ENCODE measurements around the gene MCTP1.

The MCTP1 gene

GRCh38 chr5:94788527-94788926 lies 496.4 kb downstream of the MCTP1 start:
- FAIRE-seq, result no peak
- no peak for TF ChIP-seq TAF1 (IDR thresholded peaks at IDR 0.05; ENCODE audit: borderline replicate concordance, low read depth, low read length)
- no peak for TF ChIP-seq POLR2AphosphoS5 (IDR thresholded peaks at IDR 0.05; ENCODE audit: low read depth, low read length)
- no peak for TF ChIP-seq POLR2A (IDR thresholded peaks at IDR 0.05; ENCODE audit: low read depth, low read length)
- DNase-seq (ENCODE audit: insufficient read length), result no peak

- DNase-seq (ENCODE audit: insufficient read length), result no peak
- TF ChIP-seq TAF1 (IDR thresholded peaks at IDR 0.05; ENCODE audit: borderline replicate concordance, low read depth, low read length) (no peak), POLR2A (IDR thresholded peaks at IDR 0.05; ENCODE audit: low read depth, low read length) (no peak), POLR2AphosphoS5 (IDR thresholded peaks at IDR 0.05; ENCODE audit: low read depth, low read length) (no peak)
- FAIRE-seq, result no peak
These were observed 500.1 kb downstream of the MCTP1 start for GRCh38 chr5:94784536-94785505.

GRCh38 chr5:94782383-94782782 lies 502.5 kb downstream of the MCTP1 start:
- no peak for TF ChIP-seq POLR2AphosphoS5 (IDR thresholded peaks at IDR 0.05; ENCODE audit: low read depth, low read length)
- no peak for FAIRE-seq
- DNase-seq (ENCODE audit: insufficient read length), result no peak

- DNase-seq (ENCODE audit: insufficient read length), result no peak
- no peak for FAIRE-seq
- TF ChIP-seq POLR2A (IDR thresholded peaks at IDR 0.05; ENCODE audit: low read depth, low read length), result no peak
- TF ChIP-seq POLR2AphosphoS5 (IDR thresholded peaks at IDR 0.05; ENCODE audit: low read depth, low read length), result no peak
- no peak for TF ChIP-seq TAF1 (IDR thresholded peaks at IDR 0.05; ENCODE audit: borderline replicate concordance, low read depth, low read length)
These were observed 505.2 kb downstream of the MCTP1 start for GRCh38 chr5:94779684-94780083.

- TF ChIP-seq TAF1 (IDR thresholded peaks at IDR 0.05; ENCODE audit: borderline replicate concordance, low read depth, low read length) (no peak), POLR2AphosphoS5 (IDR thresholded peaks at IDR 0.05; ENCODE audit: low read depth, low read length) (no peak), POLR2A (IDR thresholded peaks at IDR 0.05; ENCODE audit: low read depth, low read length) (no peak)
- no peak for DNase-seq (ENCODE audit: insufficient read length)
- no peak for FAIRE-seq
These were observed 506.2 kb downstream of the MCTP1 start for GRCh38 chr5:94778732-94779131.

- DNase-seq (ENCODE audit: insufficient read length), result no peak
- TF ChIP-seq POLR2AphosphoS5 (IDR thresholded peaks at IDR 0.05; ENCODE audit: low read depth, low read length) (no peak), TAF1 (IDR thresholded peaks at IDR 0.05; ENCODE audit: borderline replicate concordance, low read depth, low read length) (no peak), POLR2A (IDR thresholded peaks at IDR 0.05; ENCODE audit: low read depth, low read length) (no peak)
- FAIRE-seq, result no peak
These were observed 506.6 kb downstream of the MCTP1 start for GRCh38 chr5:94778299-94778698.

- FAIRE-seq (no peak), DNase-seq (ENCODE audit: insufficient read length) (no peak)
- TF ChIP-seq POLR2AphosphoS5 (IDR thresholded peaks at IDR 0.05; ENCODE audit: low read depth, low read length) (no peak), TAF1 (IDR thresholded peaks at IDR 0.05; ENCODE audit: borderline replicate concordance, low read depth, low read length) (no peak), POLR2A (IDR thresholded peaks at IDR 0.05; ENCODE audit: low read depth, low read length) (no peak)
These were observed 507.6 kb downstream of the MCTP1 start for GRCh38 chr5:94777056-94777880.

GRCh38 chr5:94776167-94776566 lies 508.7 kb downstream of the MCTP1 start:
- TF ChIP-seq TAF1 (IDR thresholded peaks at IDR 0.05; ENCODE audit: borderline replicate concordance, low read depth, low read length) (no peak), POLR2A (IDR thresholded peaks at IDR 0.05; ENCODE audit: low read depth, low read length) (no peak), POLR2AphosphoS5 (IDR thresholded peaks at IDR 0.05; ENCODE audit: low read depth, low read length) (no peak)
- FAIRE-seq (no peak), DNase-seq (ENCODE audit: insufficient read length) (no peak)

- FAIRE-seq (no peak), DNase-seq (ENCODE audit: insufficient read length) (no peak)
- TF ChIP-seq POLR2A (IDR thresholded peaks at IDR 0.05; ENCODE audit: low read depth, low read length) (no peak), TAF1 (IDR thresholded peaks at IDR 0.05; ENCODE audit: borderline replicate concordance, low read depth, low read length) (no peak)
These were observed 509.8 kb downstream of the MCTP1 start for GRCh38 chr5:94775088-94775487.

- DNase-seq (ENCODE audit: insufficient read length) (no peak), FAIRE-seq (no peak)
- no peak for TF ChIP-seq POLR2A (IDR thresholded peaks at IDR 0.05; ENCODE audit: low read depth, low read length)
- no peak for TF ChIP-seq TAF1 (IDR thresholded peaks at IDR 0.05; ENCODE audit: borderline replicate concordance, low read depth, low read length)
- no peak for TF ChIP-seq POLR2AphosphoS5 (IDR thresholded peaks at IDR 0.05; ENCODE audit: low read depth, low read length)
These were observed 513.2 kb downstream of the MCTP1 start for GRCh38 chr5:94771742-94772141.

GRCh38 chr5:94769996-94770395 lies 514.9 kb downstream of the MCTP1 start:
- DNase-seq (ENCODE audit: insufficient read length) (no peak), FAIRE-seq (no peak)
- TF ChIP-seq TAF1 (IDR thresholded peaks at IDR 0.05; ENCODE audit: borderline replicate concordance, low read depth, low read length), result no peak
- TF ChIP-seq POLR2A (IDR thresholded peaks at IDR 0.05; ENCODE audit: low read depth, low read length), result no peak
- no peak for TF ChIP-seq POLR2AphosphoS5 (IDR thresholded peaks at IDR 0.05; ENCODE audit: low read depth, low read length)
